Transverse colon (tissue), 4 donors: ENCODE results near the gene NUCKS1. TPM values are rescaled to one million over a fixed set of nuclear protein-coding genes. Genes with fewer than 3 reads are reported as not detected.

Experiments used
- DNase-seq: peaks from one replicate; pipeline ENCODE4 v3.0.0-alpha.2; 2019
- H3K27ac ChIP-seq, 4 donors: fragments of 200-600 bp; sonication (generic); 2 replicates each; pipeline ENCODE4 v1.5.1; 2016 to 2018; ENCODE audit warnings: inconsistent platforms in 4 of 4
- H3K27me3 ChIP-seq: fragments of 200-600 bp; sonication (generic); 2 replicates; pipeline ENCODE4 v1.5.1; 2017; ENCODE audit warnings: inconsistent platforms
- H3K36me3 ChIP-seq, 4 donors: fragments of 200-600 bp; sonication (generic); 2 replicates each; pipeline ENCODE4 v1.5.1; 2017 to 2019; ENCODE audit warnings: inconsistent platforms in 4 of 4
- H3K4me1 ChIP-seq, 4 donors: fragments of 200-600 bp; sonication (generic); 2 replicates each; pipeline ENCODE4 v1.5.1; 2017 to 2020; ENCODE audit warnings: inconsistent platforms in 4 of 4
- H3K4me3 ChIP-seq, 4 donors: fragments of 200-600 bp; sonication (generic); 1 replicate in 1 of 4; 2 replicates in 3 of 4; pipeline versions ENCODE4 v1.5.1 to v1.6.1; 2017 to 2019; ENCODE audit warnings: inconsistent platforms in 4 of 4
- H3K9me3 ChIP-seq, 2 donors: fragments of 200-600 bp; sonication (generic); 2 replicates each; pipeline ENCODE4 v1.5.1; 2017 to 2019; ENCODE audit warnings: inconsistent platforms in 2 of 2
- EP300 ChIP-seq: sonication (generic); formaldehyde crosslinking; IDR thresholded peaks from one replicate; pipeline ENCODE4 v1.6.1; 2017; ENCODE audit warnings: antibody characterized with exemption, low read depth
- POLR2A ChIP-seq: fragments of 450-650 bp; IDR thresholded peaks from one replicate; pipeline ENCODE4 v1.6.1; 2016; ENCODE audit warnings: antibody characterized with exemption, mild to moderate bottlenecking, moderate library complexity
- POLR2AphosphoS5 ChIP-seq, 3 donors: sonication (generic); formaldehyde crosslinking; IDR thresholded peaks; one replicate each; pipeline ENCODE4 v1.6.1; 2016; ENCODE audit warnings: antibody characterized with exemption in 3 of 3
- WGBS, 2 donors: methylation state at CpG; one replicate each; pipeline ENCODE4 v1.1.5; 2018; ENCODE audit warnings: low coverage in 1 of 2; 5-methylcytosine and 5-hydroxymethylcytosine counted together
- in situ Hi-C, 4 donors: fragments of 200-750 bp; cut with MboI; loops; one replicate each; pipeline versions ENCODE4 v1.15.0 to v1.15.1; 2017; ENCODE audit warnings: low sequenced_read_pairs in 3 of 4, low pct_ligation_motif_present in 1 of 4, low pct_unique_long_range_greater_than_20kb in 1 of 4
- intact Hi-C: fragments of 100-400 bp; cut with DNase I; formaldehyde crosslinking; loops from one replicate; pipeline ENCODE4 v1.15.1; 2023; ENCODE audit warnings: low total_unique reads
- total RNA-seq, 4 donors: library from RNA; depleted of rRNA; stranded (reverse); fragments of >200 nt; gene quantifications; one replicate each; pipeline ENCODE4 v1.1.0, GENCODE V29; 2016
- TF ChIP-seq, protein P1 (sequence below), 5 experiments: fragments of 200-600 bp in 3 of 5; fragments of 450-650 bp in 2 of 5; sonication (generic) in 3 of 5; IDR thresholded peaks; 1 replicate in 2 of 5; 2 replicates in 3 of 5; pipeline ENCODE4 v1.5.1; 2016 to 2017; ENCODE audit warnings: antibody characterized with exemption in 5 of 5, inconsistent platforms in 3 of 5, mild to moderate bottlenecking in 2 of 5, moderate library complexity in 1 of 5

NUCKS1 gene
- total RNA-seq, 4 donors from 2014 or later: 21.7 to 45.7 (median 35.1) TPM

GRCh38 chr1:205676597-205676996 is 73.4 kb downstream of the NUCKS1 start:
- in situ Hi-C loops: no loop called here
- Histone ChIP-seq H3K4me1 (peaks cover 0 to 82% (median 49%) of the 10 kb centered on the region in 4 donors), H3K27me3 (no peaks in the 10 kb centered on the region), H3K4me3 (no peak overlapping the region), H3K9me3 (no peaks in the 10 kb centered on the region), H3K36me3 (no peaks in the 10 kb centered on the region), H3K27ac (peak overlapping the region; percentile 67 to 87 (median 83))
- TF ChIP-seq POLR2A: no peak
- TF ChIP-seq, protein P1, sequence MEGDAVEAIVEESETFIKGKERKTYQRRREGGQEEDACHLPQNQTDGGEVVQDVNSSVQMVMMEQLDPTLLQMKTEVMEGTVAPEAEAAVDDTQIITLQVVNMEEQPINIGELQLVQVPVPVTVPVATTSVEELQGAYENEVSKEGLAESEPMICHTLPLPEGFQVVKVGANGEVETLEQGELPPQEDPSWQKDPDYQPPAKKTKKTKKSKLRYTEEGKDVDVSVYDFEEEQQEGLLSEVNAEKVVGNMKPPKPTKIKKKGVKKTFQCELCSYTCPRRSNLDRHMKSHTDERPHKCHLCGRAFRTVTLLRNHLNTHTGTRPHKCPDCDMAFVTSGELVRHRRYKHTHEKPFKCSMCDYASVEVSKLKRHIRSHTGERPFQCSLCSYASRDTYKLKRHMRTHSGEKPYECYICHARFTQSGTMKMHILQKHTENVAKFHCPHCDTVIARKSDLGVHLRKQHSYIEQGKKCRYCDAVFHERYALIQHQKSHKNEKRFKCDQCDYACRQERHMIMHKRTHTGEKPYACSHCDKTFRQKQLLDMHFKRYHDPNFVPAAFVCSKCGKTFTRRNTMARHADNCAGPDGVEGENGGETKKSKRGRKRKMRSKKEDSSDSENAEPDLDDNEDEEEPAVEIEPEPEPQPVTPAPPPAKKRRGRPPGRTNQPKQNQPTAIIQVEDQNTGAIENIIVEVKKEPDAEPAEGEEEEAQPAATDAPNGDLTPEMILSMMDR (IDR thresholded peaks at IDR 0.05): no peak
- TF ChIP-seq EP300: no peak
- TF ChIP-seq POLR2AphosphoS5 (IDR thresholded peaks at IDR 0.05): no peak
- no peak for DNase-seq
- intact Hi-C loops: no loop called here
- 56% methylated on average over 3 of the region's 3 CpGs; no CpG with 5 or more reads in 1 of the 2 donors for WGBS, 2 donors

- Histone ChIP-seq H3K27ac (peak overlapping the region; percentile 67 to 87 (median 83)), H3K4me1 (peaks cover 0 to 82% (median 49%) of the 10 kb centered on the region in 4 donors), H3K36me3 (no peaks in the 10 kb centered on the region), H3K4me3 (no peak overlapping the region), H3K27me3 (no peaks in the 10 kb centered on the region), H3K9me3 (no peaks in the 10 kb centered on the region)
- 77% methylated on average over 5 of the region's 5 CpGs; no CpG with 5 or more reads in 1 of the 2 donors for WGBS, 2 donors
- intact Hi-C loops: no loop called here
- DNase-seq: peak; percentile 61
- TF ChIP-seq POLR2A (peak; percentile 3), EP300 (no peak)
- in situ Hi-C loops: no loop called here
Observed at GRCh38 chr1:205676002-205676401, 74.0 kb downstream of the NUCKS1 start.

DNA sequence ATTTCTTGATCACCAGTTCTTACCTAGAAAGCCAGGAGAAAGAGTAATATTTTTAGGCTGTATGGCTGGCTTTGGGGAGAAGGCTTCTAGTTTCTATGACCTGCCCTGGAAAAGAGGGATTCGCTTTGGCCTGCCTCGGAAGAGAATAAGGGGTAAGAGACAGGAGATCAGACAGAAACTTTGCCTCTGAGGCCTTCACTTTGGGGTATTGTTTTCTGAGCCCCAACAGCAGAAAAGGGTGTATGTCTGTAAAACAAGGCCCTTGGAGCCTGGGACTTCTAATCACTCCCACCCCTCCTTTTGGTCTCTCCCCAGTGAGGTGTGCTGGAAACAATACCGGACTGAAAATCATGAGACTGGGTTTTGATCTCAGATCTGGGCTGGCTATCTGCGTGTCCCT is 74.7 kb downstream of the NUCKS1 start:
- TF ChIP-seq POLR2A (no peak), EP300 (no peak), POLR2AphosphoS5 (IDR thresholded peaks at IDR 0.05) (no peak)
- TF ChIP-seq, protein P1 (IDR thresholded peaks at IDR 0.05): no peak
- DNase-seq: no peak
- peak overlapping the region; percentile 67 to 87 (median 83) for H3K27ac ChIP-seq
- peaks cover 0 to 79% (median 45%) of the 10 kb centered on the region in 4 donors for H3K4me1 ChIP-seq
- no peaks in the 10 kb centered on the region for H3K27me3 ChIP-seq
- no peaks in the 10 kb centered on the region for H3K36me3 ChIP-seq
- 94 to 100% methylated on average over 2 to 4 of the region's 4 CpGs for WGBS, 2 donors
- H3K4me3 ChIP-seq: no peak overlapping the region
- no peaks in the 10 kb centered on the region for H3K9me3 ChIP-seq
- in situ Hi-C loops: no loop called here
- intact Hi-C loops: no loop called here

DNA sequence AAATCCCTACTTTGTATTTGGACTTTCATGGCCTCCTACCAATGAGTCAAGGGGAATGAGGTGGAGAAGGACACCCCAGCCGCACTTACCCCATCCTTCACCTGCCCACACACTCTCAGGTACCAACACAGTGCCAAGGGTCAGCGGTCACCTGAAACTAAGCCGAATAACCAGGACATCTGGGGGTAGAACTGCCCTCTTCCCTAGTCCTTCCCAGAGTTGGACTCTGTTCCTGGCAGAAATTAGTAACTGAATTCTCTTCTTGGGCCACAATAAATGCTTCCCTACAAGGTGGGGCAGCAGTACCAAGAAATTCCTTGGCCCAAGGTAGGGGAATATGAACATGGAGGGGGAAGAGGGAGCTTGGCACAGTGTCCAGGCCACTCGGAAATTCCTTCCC is 77.0 kb downstream of the NUCKS1 start:
- in situ Hi-C loops (no loop called here), intact Hi-C loops (no loop called here)
- no peak for DNase-seq
- Histone ChIP-seq H3K9me3 (no peaks in the 10 kb centered on the region), H3K4me3 (no peak overlapping the region), H3K27ac (peak overlapping the region; percentile 20 to 87 (median 63)), H3K27me3 (peaks cover 5% of the 10 kb centered on the region), H3K4me1 (peaks cover 8 to 85% (median 52%) of the 10 kb centered on the region in 4 donors), H3K36me3 (no peaks in the 10 kb centered on the region)
- no peak for TF ChIP-seq EP300
- no peak for TF ChIP-seq POLR2A
- 75% methylated on average over 4 of the region's 4 CpGs; no CpG with 5 or more reads in 1 of the 2 donors for WGBS, 2 donors

GRCh38 chr1:205672395-205672889 is 77.5 kb downstream of the NUCKS1 start:
- H3K27ac ChIP-seq: peak overlapping the region; percentile 20 to 87 (median 63)
- H3K9me3 ChIP-seq: no peaks in the 10 kb centered on the region
- 71 to 83% methylated on average over 3 to 11 of the region's 11 CpGs for WGBS, 2 donors
- H3K4me1 ChIP-seq: peaks cover 13 to 85% (median 56%) of the 10 kb centered on the region in 4 donors
- intact Hi-C loops (no loop called here), in situ Hi-C loops (no loop called here)
- TF ChIP-seq POLR2A (no peak), EP300 (no peak), POLR2AphosphoS5 (IDR thresholded peaks at IDR 0.05) (no peak)
- TF ChIP-seq, protein P1 (IDR thresholded peaks at IDR 0.05): no peak
- DNase-seq: no peak
- no peak overlapping the region for H3K4me3 ChIP-seq
- H3K36me3 ChIP-seq: no peaks in the 10 kb centered on the region
- H3K27me3 ChIP-seq: peaks cover 5% of the 10 kb centered on the region
